HTR-8/SVneo (cell line): ENCODE data around the gene SIGLEC11.
"Not testable (repeated sequence)": the region's sequence is repeated elsewhere in the genome, so short reads cannot be mapped to it uniquely, and the experiment has no call there.

Experiments used
- DNase-seq: peaks from one replicate; pipeline ENCODE4 v3.0.0; 2011; ENCODE audit warnings: low spot score, mixed read lengths; ENCODE audit not compliant: insufficient read length
- FAIRE-seq: peaks from 2 replicates; lab custom pipeline; 2011; peaks lifted over from hg19 to GRCh38; lab: Jason Lieb, UNC

The SIGLEC11 gene

GRCh38 chr19:49960980-49961379 lies at the start of gene SIGLEC11:
TSS of gene SIGLEC11 (minus strand) at chr19:49961172. CDS start at chr19:49961081, 91 bp downstream.
- FAIRE-seq, DNase-seq: not testable (repeated sequence)

DNA sequence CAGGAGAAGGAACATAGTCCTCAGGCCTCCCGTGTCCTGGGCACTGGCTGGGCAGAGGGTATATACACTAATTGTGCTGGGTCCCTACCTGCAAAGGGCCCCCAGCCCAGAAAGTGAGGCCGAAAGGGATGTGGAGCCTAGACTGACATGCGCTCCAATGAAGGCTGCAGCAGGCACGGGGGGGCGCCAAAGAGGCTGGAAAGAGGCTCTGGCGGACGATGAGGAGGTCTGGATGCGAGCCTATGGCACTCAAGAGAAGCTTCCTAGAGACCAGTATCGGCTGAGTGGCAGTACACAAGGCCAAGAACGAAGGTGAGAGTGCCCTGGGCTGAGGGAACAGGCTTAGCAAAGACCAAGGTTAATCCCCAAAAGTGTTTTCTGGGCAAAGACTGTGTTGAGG lies 47.6 kb upstream of the SIGLEC11 start:
- peak; percentile 31 for FAIRE-seq
- no peak for DNase-seq

DNA sequence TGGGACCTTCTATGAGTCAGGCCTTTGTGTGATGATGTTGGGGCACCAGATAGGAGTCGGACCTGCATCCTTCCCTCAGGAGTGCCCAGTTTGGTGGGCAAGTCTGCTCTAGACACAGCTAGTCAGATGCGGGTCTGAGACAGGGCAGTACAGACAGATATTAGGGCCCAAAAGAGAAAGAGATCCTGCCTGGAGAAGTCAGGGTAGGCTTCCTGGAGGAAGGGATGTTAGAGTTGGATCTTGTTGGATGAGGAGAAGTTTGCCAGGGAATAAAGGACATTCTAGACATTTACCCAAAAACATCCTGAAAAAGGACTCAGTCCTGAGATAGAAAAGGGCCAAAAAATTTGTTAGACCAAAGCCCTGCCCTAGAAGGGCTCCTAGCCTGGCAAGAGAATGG lies 47.0 kb upstream of the SIGLEC11 start:
- no peak for FAIRE-seq
- DNase-seq: no peak

- FAIRE-seq (no peak), DNase-seq (no peak)
Measured at GRCh38 chr19:50007170-50007569, 46.2 kb upstream of the SIGLEC11 start.

GRCh38 chr19:50005428-50005827 lies 44.5 kb upstream of the SIGLEC11 start:
- peak; percentile 55 for FAIRE-seq
- no peak for DNase-seq

- FAIRE-seq (no peak), DNase-seq (peak; percentile 87)
Measured at GRCh38 chr19:50003810-50004419, 42.9 kb upstream of the SIGLEC11 start.

- DNase-seq: no peak
- no peak for FAIRE-seq
Measured at GRCh38 chr19:50003254-50003788, 42.3 kb upstream of the SIGLEC11 start.

GRCh38 chr19:50002386-50002960 lies 41.5 kb upstream of the SIGLEC11 start:
- DNase-seq (no peak), FAIRE-seq (no peak)

GRCh38 chr19:50001775-50002174 lies 40.8 kb upstream of the SIGLEC11 start:
- FAIRE-seq: no peak
- DNase-seq: no peak

GRCh38 chr19:50000841-50001557 lies 40.0 kb upstream of the SIGLEC11 start:
- DNase-seq (no peak), FAIRE-seq (no peak)

DNA sequence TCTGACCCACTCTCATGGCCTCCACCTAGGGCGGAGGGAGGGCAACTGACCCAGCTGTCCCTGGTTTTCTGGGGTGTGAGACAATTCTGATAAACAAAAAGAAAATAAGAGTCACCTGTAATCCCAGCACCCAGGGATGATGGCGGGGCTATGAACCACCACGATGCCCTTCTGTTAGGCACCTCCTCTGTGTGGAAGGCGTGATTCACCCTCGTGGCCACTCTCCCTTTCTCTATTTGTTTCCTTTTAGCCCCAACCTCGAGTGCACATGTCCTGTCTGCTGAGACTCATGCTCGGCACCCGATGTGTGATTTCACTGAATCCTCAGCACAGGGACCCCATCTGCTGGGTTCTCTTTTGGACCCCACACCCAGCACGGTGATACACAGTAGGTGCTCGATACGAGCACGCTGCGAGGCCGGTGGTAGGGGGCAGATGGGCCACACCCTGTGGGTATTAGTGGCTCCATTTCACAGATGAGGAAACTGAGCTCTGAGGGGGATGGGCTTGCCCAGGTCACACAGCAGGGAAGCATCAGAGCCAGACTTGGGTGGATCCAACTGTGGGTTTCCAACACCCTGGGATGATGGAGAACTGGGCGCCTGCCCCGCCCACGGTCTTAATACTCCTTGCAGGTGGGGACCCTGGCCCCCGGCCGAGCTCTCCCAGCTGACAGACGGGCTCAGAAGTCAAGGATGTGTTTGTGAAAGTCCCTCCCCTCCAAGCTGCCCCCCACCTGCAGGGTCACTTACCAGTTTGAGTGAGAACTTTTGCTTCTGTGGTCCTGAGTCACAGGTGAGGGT lies 39.3 kb upstream of the SIGLEC11 start:
- FAIRE-seq (no peak), DNase-seq (no peak)

DNA sequence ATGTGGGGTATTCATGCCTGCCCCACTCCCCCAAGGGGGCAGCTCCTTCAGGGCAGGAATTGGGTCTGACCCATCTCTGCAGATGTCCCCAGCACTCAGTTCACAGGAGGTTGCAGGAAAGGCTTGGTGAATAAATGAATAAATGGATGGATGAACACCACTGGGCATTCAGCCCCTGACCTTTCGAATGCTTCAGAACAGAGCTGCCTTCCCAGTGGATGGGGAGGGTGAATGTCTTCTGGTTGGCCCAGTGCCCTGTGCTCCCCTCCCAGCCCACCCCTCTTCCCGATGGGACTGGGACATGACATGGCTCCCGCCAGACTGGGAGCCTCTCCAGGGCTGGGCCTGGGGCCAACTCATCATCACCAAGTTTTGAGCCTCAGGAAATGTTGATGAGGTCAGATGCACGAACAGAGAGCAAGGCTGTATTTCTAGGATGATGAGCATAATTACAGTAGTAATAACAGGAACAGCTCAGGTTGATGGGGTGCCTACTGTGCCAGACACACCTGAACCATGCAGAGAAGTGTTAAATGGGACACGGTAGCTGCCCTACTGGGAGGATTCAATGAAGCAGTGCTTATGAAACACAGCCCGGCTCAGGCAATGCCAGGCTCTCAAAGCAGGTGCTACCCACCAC lies 38.5 kb upstream of the SIGLEC11 start:
- FAIRE-seq (no peak), DNase-seq (no peak)

DNA sequence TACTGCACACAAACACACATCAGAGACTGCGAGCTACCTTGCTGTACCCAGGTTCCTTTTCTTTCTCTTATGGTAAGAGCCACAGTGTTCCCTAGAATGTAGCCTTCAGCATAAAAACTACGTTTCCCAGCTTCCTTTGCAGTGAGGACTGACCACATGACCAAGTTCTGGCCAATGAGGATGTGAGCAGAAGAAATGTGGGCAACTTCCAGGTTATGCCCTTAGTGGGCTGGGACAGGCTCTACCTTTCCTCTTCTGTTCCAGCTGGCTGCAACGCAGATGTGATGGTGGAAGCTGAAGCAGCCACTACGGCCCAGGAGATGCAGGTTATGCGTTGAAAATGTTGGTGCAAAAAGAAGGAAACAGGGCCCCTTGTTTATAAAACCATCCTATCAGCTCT lies 36.7 kb upstream of the SIGLEC11 start:
- FAIRE-seq: peak; percentile 52
- DNase-seq: peak; percentile 53

DNA sequence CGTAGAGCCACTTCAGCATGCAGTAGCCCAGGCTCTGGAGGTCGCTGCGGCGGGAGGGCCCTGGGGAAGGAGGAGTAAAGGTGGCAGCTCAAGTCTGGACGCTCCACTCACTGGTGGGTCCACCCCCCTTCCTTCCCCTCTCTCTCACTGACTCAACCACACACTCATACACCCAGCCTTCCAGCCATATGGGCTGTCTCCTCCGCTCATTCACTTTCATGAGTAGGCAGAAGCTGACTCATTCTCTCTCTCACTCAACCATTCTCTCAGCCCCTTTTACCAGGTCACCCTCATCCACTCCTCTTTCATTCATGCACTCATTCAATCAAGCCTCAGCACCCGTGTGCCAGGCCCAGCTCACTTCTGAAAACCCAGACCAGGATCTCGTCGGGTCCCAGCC lies 27.5 kb upstream of the SIGLEC11 start:
- DNase-seq: no peak
- FAIRE-seq: no peak

GRCh38 chr19:49988007-49988406 lies 27.0 kb upstream of the SIGLEC11 start:
- DNase-seq (no peak), FAIRE-seq (no peak)

DNA sequence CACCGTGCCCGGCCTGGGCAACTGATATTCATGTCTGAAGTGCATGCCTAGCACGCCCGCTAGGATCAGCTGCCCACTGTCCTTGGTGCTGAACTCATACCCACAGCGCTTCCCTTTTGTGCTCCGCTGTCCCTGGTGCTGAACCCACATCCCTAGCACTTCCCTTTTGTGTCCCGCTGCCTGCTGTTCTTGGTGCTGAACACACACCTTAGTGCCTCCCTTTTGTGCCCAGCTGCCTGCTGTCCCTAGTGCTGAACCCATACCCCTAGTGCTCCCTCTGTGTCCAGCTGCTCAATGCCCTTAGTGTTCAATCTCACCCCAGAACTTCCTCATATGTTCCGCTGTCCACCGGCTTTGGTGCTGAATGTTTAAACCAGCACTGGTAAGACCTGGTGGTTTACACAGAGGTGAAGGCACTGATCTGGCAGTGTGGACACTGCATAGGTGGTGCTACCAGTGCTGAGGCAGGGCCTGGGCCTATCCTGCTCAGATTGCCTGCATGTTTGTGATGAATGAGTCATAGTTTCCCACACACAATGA lies 26.3 kb upstream of the SIGLEC11 start:
- DNase-seq (peak; percentile 73), FAIRE-seq (peak; percentile 83)

GRCh38 chr19:49986354-49986753 lies 25.4 kb upstream of the SIGLEC11 start:
- FAIRE-seq: no peak

GRCh38 chr19:49985871-49986270 lies 24.9 kb upstream of the SIGLEC11 start:
- DNase-seq: no peak
- no peak for FAIRE-seq

More at GRCh38 chr19:49986354-49986753, 25.4 kb upstream of the SIGLEC11 start:
- DNase-seq: no peak

- FAIRE-seq (no peak), DNase-seq (no peak)
Measured at GRCh38 chr19:49984491-49984890, 23.5 kb upstream of the SIGLEC11 start.
